Memory B cell (primary cell): ENCODE results near the gene SLC44A2.
A peak's percentile ranks its signal among the peaks of the same experiment; 100 is the strongest.
"Not testable (repeated sequence)": the region's sequence is repeated elsewhere in the genome, so short reads cannot be mapped to it uniquely, and the experiment has no call there.

Source experiments
- ATAC-seq: fragments of 150-1000 bp; cut with Tn5 transposase; 2 replicates; pipeline ENCODE4 v1.10.0; 2021; ENCODE audit warnings: low read depth, mild to moderate bottlenecking, moderate library complexity
- DNase-seq, 2 donors: peaks; one replicate each; pipeline ENCODE4 v3.0.0; 2022; ENCODE audit warnings: low spot score in 2 of 2
- H3K27ac Mint-ChIP-seq: one replicate; pipeline ENCODE4 v1.8.0; 2022; ENCODE audit warnings: mild to moderate bottlenecking, moderate library complexity, mixed read lengths
- H3K27me3 Mint-ChIP-seq: one replicate; pipeline ENCODE4 v1.8.0; 2022; ENCODE audit warnings: mixed read lengths
- H3K36me3 Mint-ChIP-seq: one replicate; pipeline ENCODE4 v1.8.0; 2022; ENCODE audit warnings: mild to moderate bottlenecking, mixed read lengths
- H3K4me1 Mint-ChIP-seq: one replicate; pipeline ENCODE4 v1.8.0; 2022; ENCODE audit warnings: mixed read lengths
- H3K4me3 Mint-ChIP-seq: one replicate; pipeline ENCODE4 v1.8.0; 2022; ENCODE audit warnings: mild to moderate bottlenecking, moderate library complexity, mixed read lengths
- H3K9me3 Mint-ChIP-seq: one replicate; pipeline ENCODE4 v1.8.0; 2022; ENCODE audit warnings: mixed read lengths

SLC44A2 gene

DNA sequence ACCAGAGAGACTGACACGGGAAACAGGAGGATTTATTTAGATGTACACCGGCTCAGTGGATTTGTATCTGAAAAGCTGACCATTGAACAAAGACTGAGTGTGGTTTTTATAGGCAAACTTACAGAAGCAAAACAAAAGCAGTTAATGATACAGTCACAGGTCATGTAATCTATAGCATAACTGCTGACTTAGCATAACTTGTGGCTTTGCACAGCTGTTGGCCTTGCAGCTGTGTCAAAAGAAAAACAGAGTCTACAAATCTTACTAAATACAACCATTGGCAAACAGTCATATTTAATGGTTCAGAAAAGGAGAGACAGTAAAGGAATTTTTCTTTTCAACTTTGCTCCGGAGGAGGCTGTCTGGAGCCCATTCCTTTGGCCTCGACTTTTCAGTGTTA is 26.5 kb downstream of the SLC44A2 start:
- Mint-ChIP-seq H3K4me3 (peak overlapping the region; percentile 14), H3K4me1 (peaks cover 22% of the 10 kb centered on the region), H3K27ac (peak overlapping the region; percentile 98), H3K9me3 (no peaks in the 10 kb centered on the region), H3K27me3 (no peaks in the 10 kb centered on the region), H3K36me3 (peaks cover 3% of the 10 kb centered on the region)
- ATAC-seq (no peak), DNase-seq (no peak)

DNA sequence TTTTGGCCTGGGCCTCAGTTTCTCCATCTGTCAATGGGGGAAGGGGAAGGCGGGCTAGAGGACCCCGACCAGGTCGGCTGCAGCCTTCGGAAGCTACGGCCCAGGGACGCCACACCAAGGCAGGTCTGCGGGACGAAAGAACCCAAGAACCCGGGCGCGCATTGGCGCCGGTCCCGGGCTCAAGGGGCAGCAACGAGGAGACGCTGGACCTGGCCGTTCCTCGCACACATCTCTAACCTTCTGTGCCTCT is 28.1 kb downstream of the SLC44A2 start:
- DNase-seq: no peak
- H3K36me3 Mint-ChIP-seq: peaks cover 6% of the 10 kb centered on the region
- peaks cover 24% of the 10 kb centered on the region for H3K4me1 Mint-ChIP-seq
- no peaks in the 10 kb centered on the region for H3K27me3 Mint-ChIP-seq
- no peak for ATAC-seq
- peak overlapping the region; percentile 89 for H3K4me3 Mint-ChIP-seq
- H3K27ac Mint-ChIP-seq: peak overlapping the region; percentile 98
- H3K9me3 Mint-ChIP-seq: no peaks in the 10 kb centered on the region

DNA sequence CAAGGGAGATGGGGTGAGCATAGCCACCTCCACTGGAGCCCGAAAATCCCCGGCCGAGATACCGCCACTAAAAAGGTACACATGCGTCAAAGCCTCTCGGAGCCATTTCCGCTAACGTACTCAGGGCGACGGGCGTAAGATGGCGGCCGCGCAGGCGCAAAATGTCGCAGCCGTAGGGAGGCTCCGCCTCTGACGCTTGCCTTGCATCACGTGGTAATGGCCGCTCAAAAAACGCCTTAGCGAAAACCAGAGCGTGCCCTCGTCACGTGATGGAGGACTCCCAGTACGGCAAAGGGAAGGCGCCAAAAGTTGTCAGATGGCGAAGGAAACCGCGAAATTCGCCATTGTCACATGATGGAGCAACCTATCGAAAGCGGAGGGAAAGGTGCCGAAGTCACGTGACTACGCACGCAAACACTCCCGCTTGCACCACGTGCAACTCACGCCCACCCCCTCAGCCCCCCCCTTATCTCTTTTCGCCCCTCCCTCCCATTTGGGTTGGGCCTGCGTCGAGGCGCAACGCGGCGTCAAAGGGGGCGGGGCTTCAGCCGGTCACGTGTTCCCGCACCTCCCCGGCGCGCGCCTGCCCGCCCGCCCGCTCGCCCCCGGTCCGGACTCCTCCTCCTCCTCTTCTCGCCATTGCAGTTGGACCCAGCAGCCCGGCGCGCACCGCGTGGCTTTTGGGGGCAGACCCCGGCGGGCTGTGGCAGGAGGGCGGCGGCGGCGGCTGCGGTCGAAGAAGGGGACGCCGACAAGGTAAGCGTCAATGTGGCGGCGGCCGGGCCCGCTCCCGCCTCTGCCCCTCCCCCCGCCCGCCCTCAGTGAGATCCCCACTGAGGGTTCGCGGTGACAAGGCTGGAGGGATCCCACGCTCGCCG is 28.6 kb downstream of the SLC44A2 start, which contains the start of gene ILF3:
ILF3 (plus strand) TSS at position 615 of the 878 bp plus-strand sequence. CDS start 16,260 bp downstream, outside the sequence.
- DNase-seq: peak; percentile 97 to 100
- peak; percentile 76 for ATAC-seq
- Mint-ChIP-seq H3K9me3 (no peaks in the 10 kb centered on the region), H3K4me3 (peak within 1 kb of the TSS; percentile 93), H3K36me3 (peaks cover 6% of the 10 kb centered on the region), H3K27ac (peak within 1 kb of the TSS; percentile 98), H3K4me1 (peaks cover 23% of the 10 kb centered on the region), H3K27me3 (no peaks in the 10 kb centered on the region)

DNA sequence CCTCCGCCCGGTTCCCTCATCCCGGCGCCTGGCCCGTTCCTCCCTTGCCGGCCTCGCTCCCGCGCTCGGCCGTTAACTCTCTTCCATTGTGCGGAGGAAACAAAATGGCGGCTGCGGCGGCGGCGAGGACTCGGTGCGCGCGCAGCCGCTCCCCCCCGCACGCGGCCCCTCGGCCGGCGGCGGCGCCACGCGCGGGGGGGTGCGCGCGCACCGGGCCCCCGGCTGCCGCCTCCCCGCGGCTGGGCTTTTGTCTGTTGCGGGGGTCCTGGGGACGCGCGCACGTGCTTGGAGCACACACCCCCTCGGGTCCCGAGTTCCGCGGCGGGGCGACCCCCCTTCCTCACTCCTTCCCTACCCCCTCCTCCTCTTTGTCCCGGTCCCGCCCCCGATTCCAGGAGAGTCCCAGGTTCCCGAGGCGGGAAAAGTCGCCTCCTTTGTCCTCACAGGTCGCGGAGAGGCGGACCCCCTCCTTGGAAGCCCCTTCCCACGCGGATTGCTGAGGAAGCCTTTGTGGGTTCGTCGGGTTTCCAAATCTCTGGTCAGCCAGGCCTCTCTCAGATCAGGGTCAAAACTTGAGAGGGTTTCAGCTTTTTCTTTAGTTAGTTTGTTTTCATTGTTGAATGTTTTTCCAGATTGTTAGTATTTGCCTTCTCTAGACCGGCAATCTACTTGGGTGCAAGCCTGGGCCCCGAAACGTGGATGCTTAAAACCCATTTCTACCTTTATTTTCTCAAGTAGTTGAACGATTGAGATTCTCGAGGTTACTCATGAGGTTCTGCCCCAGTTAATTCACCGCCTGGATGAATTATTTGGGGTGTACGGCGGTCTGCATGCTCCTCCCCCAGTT is 29.5 kb downstream of the SLC44A2 start:
- peak overlapping the region; percentile 98 for H3K27ac Mint-ChIP-seq
- peaks cover 6% of the 10 kb centered on the region for H3K36me3 Mint-ChIP-seq
- no peaks in the 10 kb centered on the region for H3K9me3 Mint-ChIP-seq
- peak; percentile 16 for ATAC-seq
- peaks cover 23% of the 10 kb centered on the region for H3K4me1 Mint-ChIP-seq
- no peak for DNase-seq
- no peaks in the 10 kb centered on the region for H3K27me3 Mint-ChIP-seq
- peak overlapping the region; percentile 93 for H3K4me3 Mint-ChIP-seq

DNA sequence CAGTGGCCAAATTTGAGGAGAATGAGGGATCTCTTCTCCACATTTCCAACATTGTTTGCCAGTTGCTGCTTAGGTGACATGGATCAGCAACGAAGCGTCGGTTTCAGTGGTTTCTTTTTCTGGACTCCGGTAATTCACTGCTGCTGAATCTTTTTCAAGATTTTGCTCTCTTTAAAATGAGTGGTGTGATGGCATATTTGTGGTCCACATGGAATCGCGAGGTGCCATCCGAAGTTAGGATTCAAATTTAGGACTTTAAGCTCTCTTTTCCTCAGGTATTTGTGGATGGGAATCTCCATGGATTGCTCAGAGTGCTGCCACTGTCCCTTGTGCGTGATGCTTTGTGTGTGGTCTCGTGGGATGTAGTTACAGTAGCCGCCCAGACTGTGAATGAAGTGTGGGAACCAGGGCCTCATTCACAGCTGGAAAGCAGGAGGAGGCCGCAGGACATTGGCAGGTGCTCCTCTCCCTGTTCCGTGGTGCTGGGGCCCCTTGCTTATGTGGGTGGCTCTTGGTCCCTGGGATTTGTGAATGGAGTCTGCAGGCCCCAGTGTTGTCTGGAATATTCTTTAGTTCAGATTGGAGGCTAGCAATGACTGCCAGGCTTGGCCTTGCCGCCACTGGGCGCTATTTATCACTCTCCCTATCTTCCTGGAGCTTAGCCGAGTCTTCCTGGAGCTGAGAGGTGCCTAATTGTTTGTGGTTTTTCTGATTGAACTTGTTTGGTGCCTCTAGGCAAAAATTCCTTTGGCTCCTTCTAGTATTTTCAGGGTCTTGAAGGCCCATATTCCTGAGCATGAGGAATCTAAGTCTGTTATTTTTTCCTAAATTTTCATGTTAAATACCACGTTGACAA is 30.3 kb downstream of the SLC44A2 start:
- peak overlapping the region; percentile 98 for H3K27ac Mint-ChIP-seq
- ATAC-seq (no peak), DNase-seq (no peak)
- H3K4me1 Mint-ChIP-seq: peaks cover 27% of the 10 kb centered on the region
- no peaks in the 10 kb centered on the region for H3K9me3 Mint-ChIP-seq
- peak overlapping the region; percentile 93 for H3K4me3 Mint-ChIP-seq
- H3K36me3 Mint-ChIP-seq: peaks cover 8% of the 10 kb centered on the region
- H3K27me3 Mint-ChIP-seq: no peaks in the 10 kb centered on the region

DNA sequence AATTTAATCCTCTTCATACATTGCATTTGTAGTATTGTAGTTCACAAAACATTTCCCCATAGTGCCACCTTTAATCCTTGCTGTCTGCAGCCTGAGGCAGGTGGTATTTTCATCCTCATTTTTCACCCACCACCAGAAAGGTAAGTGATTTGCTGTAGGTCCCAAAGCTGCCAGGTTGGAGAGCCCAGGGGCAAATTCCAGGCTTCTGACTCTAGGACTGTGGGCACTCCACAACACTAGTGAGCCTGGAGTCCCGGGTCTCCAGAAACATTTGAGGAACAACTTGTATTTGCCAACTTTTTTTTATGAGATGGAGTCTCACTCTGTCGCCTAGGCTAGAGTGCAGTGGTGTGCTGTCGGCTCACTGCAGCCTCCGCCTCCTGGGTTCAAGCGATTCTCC is 35.0 kb downstream of the SLC44A2 start:
- H3K27ac Mint-ChIP-seq: no peak overlapping the region
- H3K36me3 Mint-ChIP-seq: peaks cover 5% of the 10 kb centered on the region
- no peaks in the 10 kb centered on the region for H3K27me3 Mint-ChIP-seq
- H3K9me3 Mint-ChIP-seq: no peaks in the 10 kb centered on the region
- peak overlapping the region; percentile 33 for H3K4me3 Mint-ChIP-seq
- peaks cover 35% of the 10 kb centered on the region for H3K4me1 Mint-ChIP-seq
- DNase-seq: no peak
- no peak for ATAC-seq

DNA sequence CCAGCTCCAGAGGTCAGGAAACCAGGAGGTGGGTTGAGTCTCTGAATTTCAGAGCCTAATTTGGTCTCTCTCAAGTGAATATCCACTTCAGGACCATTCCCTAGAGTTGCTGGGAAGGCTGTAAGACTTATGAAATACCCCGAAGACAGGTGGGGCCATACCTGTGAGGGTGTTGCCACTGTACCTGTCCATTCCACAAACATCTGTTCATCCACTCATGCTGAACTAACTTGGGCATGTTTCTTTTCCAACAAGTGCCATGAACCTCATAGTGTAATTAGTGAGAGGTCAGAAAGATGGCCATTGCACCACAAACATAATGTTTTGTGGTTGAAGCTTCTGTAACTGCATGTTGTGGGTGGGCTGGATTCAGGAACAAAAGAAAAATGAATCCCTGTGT is 36.6 kb downstream of the SLC44A2 start:
- H3K27ac Mint-ChIP-seq: peak overlapping the region; percentile 87
- H3K9me3 Mint-ChIP-seq: no peaks in the 10 kb centered on the region
- peak overlapping the region; percentile 78 for H3K4me3 Mint-ChIP-seq
- DNase-seq: no peak
- no peaks in the 10 kb centered on the region for H3K27me3 Mint-ChIP-seq
- peaks cover 29% of the 10 kb centered on the region for H3K4me1 Mint-ChIP-seq
- H3K36me3 Mint-ChIP-seq: peaks cover 4% of the 10 kb centered on the region
- no peak for ATAC-seq

DNA sequence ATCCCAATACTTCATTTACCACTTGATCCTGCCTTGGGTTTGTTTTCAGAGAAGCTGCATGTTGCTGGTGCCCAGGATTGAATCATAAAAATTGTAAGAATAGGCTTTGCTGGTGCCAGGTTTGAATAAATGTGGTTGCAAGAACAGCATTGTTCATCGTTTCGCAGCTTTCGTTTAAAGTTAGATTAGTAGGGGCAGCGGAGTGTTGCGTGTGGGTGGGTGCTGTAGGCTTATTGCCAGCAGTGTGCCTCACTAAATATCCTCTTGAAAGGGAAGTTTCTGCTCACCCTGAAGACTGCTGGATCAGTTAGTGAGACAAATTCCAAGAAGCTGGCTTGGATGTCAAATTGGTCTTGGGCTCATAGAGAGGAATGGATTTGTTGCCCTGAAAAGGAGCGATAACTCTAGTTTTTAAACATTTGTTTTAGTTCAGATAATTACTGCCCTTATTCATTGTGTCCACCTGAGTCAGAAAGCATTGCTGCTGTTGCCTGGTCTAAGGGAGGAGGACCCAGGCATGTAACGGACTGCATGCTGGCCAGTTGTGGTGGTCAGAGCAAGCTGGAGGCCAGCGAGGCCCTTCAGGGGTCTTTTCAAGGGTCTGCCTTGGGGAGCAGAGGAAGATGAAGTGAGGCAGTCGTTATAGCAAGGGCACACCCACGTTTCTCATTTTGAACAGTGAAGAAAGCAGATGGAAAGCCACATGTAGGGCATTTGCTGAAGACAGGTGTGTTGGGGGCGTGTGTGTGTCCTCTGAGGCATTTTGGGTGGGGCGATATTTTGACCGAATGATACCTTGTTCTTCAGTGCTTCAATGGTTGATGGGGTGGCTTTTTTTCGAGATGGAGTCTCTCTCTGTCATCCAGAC is 37.3 kb downstream of the SLC44A2 start:
- Mint-ChIP-seq H3K36me3 (peaks cover 2% of the 10 kb centered on the region), H3K4me3 (peak overlapping the region; percentile 78), H3K9me3 (no peaks in the 10 kb centered on the region), H3K4me1 (peaks cover 29% of the 10 kb centered on the region), H3K27ac (peak overlapping the region; percentile 87), H3K27me3 (no peaks in the 10 kb centered on the region)
- DNase-seq (no peak), ATAC-seq (peak; percentile 50)

DNA sequence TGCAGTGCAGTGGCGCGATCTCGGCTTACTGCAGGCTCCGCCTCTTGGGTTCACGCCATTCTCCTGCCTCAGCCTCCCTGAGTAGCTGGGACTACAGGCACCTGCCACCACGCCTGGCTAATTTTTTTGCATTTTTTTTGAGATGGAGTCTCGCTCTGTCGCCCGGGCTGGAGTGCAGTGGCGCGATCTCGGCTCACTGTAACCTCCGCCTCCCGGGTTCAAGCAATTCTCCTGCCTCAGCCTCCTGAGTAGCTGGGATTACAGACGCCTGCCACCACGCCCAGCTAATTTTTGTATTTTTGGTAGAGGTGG is 37.9 kb downstream of the SLC44A2 start:
- H3K27me3 Mint-ChIP-seq, DNase-seq, H3K36me3 Mint-ChIP-seq, H3K9me3 Mint-ChIP-seq: not testable (repeated sequence)
- peak; percentile 67 for ATAC-seq
- peaks cover 35% of the 10 kb centered on the region for H3K4me1 Mint-ChIP-seq
- peak overlapping the region; percentile 78 for H3K4me3 Mint-ChIP-seq
- H3K27ac Mint-ChIP-seq: peak overlapping the region; percentile 87

DNA sequence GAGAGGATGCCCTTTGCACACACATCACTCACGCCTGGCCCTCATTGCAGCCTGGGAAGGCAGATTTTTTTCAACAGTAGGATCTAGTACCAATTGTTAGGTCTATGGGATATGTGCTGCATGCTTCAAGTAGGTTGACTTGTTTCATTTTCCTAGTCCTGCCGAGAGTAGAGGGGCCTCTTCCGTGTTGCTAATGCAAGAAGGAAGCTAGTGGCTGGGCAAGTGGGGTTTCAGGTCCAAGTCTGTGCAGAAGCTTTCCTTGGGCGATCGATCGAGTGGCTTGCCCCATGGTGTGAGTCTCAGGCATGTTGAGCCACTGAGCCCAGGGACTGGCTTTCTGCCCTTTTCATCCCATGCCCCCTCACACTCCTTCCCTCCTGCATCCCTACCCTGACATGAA is 42.5 kb downstream of the SLC44A2 start:
- Mint-ChIP-seq H3K9me3 (no peaks in the 10 kb centered on the region), H3K27me3 (no peaks in the 10 kb centered on the region), H3K36me3 (peaks cover 7% of the 10 kb centered on the region), H3K4me1 (peaks cover 40% of the 10 kb centered on the region), H3K27ac (no peak overlapping the region), H3K4me3 (no peak overlapping the region)
- DNase-seq (no peak), ATAC-seq (no peak)

DNA sequence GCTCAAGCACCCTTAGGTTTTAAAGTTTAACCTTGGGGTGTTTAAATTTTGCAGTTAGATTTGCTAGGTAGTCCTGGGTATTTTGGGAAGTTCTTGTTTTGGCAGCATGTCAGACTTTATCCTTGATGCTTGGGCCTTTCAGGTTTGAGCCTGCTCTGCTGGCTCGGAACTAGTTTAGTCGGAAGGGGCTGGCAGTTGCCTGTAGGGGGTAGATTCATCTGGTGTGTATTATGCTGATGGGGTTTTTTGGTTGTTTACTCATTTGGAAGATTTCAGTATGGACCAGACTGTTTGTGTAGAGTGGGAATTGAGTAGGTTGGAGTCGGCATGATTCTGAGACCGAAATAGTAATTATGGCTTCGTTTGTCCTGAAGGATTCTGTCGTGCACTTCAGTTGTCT is 43.9 kb downstream of the SLC44A2 start:
- no peak overlapping the region for H3K4me3 Mint-ChIP-seq
- peak overlapping the region; percentile 32 for H3K27ac Mint-ChIP-seq
- peaks cover 33% of the 10 kb centered on the region for H3K4me1 Mint-ChIP-seq
- H3K9me3 Mint-ChIP-seq: no peaks in the 10 kb centered on the region
- H3K27me3 Mint-ChIP-seq: no peaks in the 10 kb centered on the region
- H3K36me3 Mint-ChIP-seq: peaks cover 7% of the 10 kb centered on the region
- DNase-seq (no peak), ATAC-seq (no peak)

DNA sequence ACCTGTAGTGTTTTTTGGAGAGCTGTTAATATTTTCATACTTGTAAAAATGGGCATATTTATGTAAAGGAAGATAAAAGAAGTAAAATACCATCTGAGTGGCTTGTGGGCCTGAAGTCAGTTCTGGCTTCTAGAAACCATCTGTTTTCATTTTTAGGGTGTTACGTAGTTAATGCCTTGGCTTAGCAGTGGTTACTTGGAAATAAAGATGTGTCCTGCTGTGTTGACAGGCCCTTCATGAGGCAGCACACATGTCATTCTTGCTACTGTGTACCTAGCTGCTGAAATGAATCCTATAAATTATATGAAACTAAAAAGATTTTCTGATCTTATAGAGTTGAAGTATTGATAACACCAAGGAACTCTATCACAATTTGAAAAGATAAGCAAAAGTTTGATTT is 44.8 kb downstream of the SLC44A2 start:
- ATAC-seq: no peak
- no peak overlapping the region for H3K4me3 Mint-ChIP-seq
- DNase-seq: no peak
- H3K36me3 Mint-ChIP-seq: peaks cover 7% of the 10 kb centered on the region
- no peak overlapping the region for H3K27ac Mint-ChIP-seq
- H3K9me3 Mint-ChIP-seq: no peaks in the 10 kb centered on the region
- no peaks in the 10 kb centered on the region for H3K27me3 Mint-ChIP-seq
- peaks cover 33% of the 10 kb centered on the region for H3K4me1 Mint-ChIP-seq
